Measurements from ENCODE around the gene XRCC4. TPM values are rescaled to one million over a fixed set of nuclear protein-coding genes. Genes with fewer than 3 reads are reported as not detected.

XRCC4 gene
- total RNA-seq, 1 experiment from 2014 or later: 24.6 TPM

DNA sequence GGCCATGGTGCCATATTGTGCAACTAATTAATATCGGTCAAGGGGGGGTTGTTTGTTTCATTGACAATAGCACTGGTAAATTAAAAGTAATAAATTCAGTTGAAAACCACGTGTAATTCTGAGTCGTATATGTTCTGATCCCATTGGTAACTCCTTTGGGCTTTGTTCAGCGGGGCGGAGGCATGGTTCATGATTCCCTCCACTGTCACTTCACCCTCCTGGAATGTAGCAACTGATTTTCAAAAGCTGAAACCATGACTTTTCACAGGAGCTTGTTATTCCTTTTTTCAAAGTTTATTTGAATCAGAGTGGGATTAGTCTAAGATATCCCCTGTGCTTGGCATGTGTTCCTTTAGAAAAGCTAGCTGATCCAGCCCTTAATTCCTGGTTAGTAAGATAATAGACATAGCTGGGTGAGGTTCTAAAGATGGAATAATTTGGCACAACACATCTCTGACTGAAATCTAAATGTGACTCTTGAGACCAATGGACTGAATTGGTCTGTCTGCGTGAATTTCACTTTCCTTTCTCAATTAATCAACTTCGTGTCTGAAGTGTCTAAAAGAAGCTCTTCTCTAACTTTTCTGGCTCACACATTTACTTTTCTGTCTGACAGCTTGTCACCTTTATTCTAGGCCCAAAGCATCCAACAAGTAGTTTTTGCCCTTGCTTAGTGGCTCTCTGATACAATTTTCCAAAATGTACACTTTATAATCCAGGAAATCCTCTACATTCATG lies 208.5 kb downstream of the XRCC4 start:
- no peak for ATAC-seq

More for the DNA sequence above, 208.5 kb downstream of the XRCC4 start:
- no peak overlapping the region for H2AFZ ChIP-seq (ENCODE audit: low read depth, low read length, poor library complexity, severe bottlenecking)
- no peaks in the 10 kb centered on the region for H3K79me2 ChIP-seq (ENCODE audit: insufficient read depth, low read length)
- H3K4me3 ChIP-seq (replicated peaks in 1 of 2; ENCODE audit: low read depth in 1 of 2, low read length in 2 of 2): no peak overlapping the region
- H3K27me3 ChIP-seq (ENCODE audit: insufficient read depth, low read length): no peaks in the 10 kb centered on the region
- H4K20me1 ChIP-seq (ENCODE audit: insufficient read depth): no peaks in the 10 kb centered on the region
- no peaks in the 10 kb centered on the region; the same call in 1 of the 2 replicates for H3K9me2 ChIP-seq (ENCODE audit: insufficient read depth)
- no peak for DNase-seq (ENCODE audit: low read depth, low spot score)
- RAD21 ChIA-PET (ENCODE audit: low non-redundant PET in 1 of 2, low total read pairs in 2 of 2, uncharacterized antibody in 2 of 2, unreplicated experiment in 2 of 2): no interaction called here
- CTCF ChIA-PET: interaction anchor here (1.0 kb wide), 1 partner anchor 8 kb away, joined by 3 read pairs; no protein-coding TSS in a partner anchor
- BruUV-seq (replicated peaks): no TSS peak
- no peak overlapping the region for H3K9ac ChIP-seq (ENCODE audit: low read length)
- H3K4me1 ChIP-seq (ENCODE audit: control insufficient read depth in 1 of 2, insufficient read depth in 2 of 2, low read length in 2 of 2): peaks cover 16% of the 10 kb centered on the region in 2 experiments
- H3K36me3 ChIP-seq (ENCODE audit: control insufficient read depth in 1 of 2, insufficient read depth in 2 of 2, low read length in 2 of 2): no peaks in the 10 kb centered on the region
- TF ChIP-seq ELF1 (IDR thresholded peaks at IDR 0.05; ENCODE audit: borderline replicate concordance, low read depth) (no peak), EZH2 (IDR thresholded peaks at IDR 0.05) (no peak), POLR2A (IDR thresholded peaks at IDR 0.05; ENCODE audit: borderline replicate concordance, extremely low read depth, insufficient read depth, insufficient read length) (no peak), JUND (IDR thresholded peaks at IDR 0.05) (no peak), CEBPB (IDR thresholded peaks at IDR 0.05; ENCODE audit: low read depth) (no peak), POLR2AphosphoS5 (IDR thresholded peaks at IDR 0.05; ENCODE audit: low read depth, low read length) (no peak), CTCF (IDR thresholded peaks at IDR 0.05 in 2 of 3, conservative IDR thresholded peaks at IDR 0.05 in 1 of 3; ENCODE audit: borderline replicate concordance in 1 of 3, insufficient read depth in 1 of 3, low read depth in 2 of 3, low read length in 2 of 3) (no peak)
- TF ChIP-seq, protein P1, sequence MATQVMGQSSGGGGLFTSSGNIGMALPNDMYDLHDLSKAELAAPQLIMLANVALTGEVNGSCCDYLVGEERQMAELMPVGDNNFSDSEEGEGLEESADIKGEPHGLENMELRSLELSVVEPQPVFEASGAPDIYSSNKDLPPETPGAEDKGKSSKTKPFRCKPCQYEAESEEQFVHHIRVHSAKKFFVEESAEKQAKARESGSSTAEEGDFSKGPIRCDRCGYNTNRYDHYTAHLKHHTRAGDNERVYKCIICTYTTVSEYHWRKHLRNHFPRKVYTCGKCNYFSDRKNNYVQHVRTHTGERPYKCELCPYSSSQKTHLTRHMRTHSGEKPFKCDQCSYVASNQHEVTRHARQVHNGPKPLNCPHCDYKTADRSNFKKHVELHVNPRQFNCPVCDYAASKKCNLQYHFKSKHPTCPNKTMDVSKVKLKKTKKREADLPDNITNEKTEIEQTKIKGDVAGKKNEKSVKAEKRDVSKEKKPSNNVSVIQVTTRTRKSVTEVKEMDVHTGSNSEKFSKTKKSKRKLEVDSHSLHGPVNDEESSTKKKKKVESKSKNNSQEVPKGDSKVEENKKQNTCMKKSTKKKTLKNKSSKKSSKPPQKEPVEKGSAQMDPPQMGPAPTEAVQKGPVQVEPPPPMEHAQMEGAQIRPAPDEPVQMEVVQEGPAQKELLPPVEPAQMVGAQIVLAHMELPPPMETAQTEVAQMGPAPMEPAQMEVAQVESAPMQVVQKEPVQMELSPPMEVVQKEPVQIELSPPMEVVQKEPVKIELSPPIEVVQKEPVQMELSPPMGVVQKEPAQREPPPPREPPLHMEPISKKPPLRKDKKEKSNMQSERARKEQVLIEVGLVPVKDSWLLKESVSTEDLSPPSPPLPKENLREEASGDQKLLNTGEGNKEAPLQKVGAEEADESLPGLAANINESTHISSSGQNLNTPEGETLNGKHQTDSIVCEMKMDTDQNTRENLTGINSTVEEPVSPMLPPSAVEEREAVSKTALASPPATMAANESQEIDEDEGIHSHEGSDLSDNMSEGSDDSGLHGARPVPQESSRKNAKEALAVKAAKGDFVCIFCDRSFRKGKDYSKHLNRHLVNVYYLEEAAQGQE (IDR thresholded peaks at IDR 0.05; ENCODE audit: low read depth): no peak
- TF ChIP-seq, protein P2, sequence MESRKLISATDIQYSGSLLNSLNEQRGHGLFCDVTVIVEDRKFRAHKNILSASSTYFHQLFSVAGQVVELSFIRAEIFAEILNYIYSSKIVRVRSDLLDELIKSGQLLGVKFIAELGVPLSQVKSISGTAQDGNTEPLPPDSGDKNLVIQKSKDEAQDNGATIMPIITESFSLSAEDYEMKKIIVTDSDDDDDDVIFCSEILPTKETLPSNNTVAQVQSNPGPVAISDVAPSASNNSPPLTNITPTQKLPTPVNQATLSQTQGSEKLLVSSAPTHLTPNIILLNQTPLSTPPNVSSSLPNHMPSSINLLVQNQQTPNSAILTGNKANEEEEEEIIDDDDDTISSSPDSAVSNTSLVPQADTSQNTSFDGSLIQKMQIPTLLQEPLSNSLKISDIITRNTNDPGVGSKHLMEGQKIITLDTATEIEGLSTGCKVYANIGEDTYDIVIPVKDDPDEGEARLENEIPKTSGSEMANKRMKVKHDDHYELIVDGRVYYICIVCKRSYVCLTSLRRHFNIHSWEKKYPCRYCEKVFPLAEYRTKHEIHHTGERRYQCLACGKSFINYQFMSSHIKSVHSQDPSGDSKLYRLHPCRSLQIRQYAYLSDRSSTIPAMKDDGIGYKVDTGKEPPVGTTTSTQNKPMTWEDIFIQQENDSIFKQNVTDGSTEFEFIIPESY (IDR thresholded peaks at IDR 0.05; ENCODE audit: extremely low read depth, insufficient replicate concordance, low read length): no peak
- POLR2A ChIA-PET: no interaction called here
- no peak overlapping the region for H3K27ac ChIP-seq (ENCODE audit: low read depth, low read length)
- no peak overlapping the region for H3K4me2 ChIP-seq (ENCODE audit: low read length)
- intact Hi-C loops (cut with micrococcal nuclease): no loop called here
- no peaks in the 10 kb centered on the region for H3K9me3 ChIP-seq (ENCODE audit: control insufficient read depth in 1 of 2, insufficient read depth in 1 of 2, low read depth in 1 of 2, low read length in 2 of 2)
